Amygdala (tissue), 56 donors: ENCODE data around the gene DIPK1B.
A peak's percentile ranks its signal among the peaks of the same experiment; 100 is the strongest.
"Not testable (repeated sequence)": the region's sequence is repeated elsewhere in the genome, so short reads cannot be mapped to it uniquely, and the experiment has no call there.

ENCODE experiments used
- DNase-seq, 56 donors: peaks; one replicate each; lab custom pipeline; 2025; lab: John Stamatoyannopoulos, UW

Gene DIPK1B

DNA sequence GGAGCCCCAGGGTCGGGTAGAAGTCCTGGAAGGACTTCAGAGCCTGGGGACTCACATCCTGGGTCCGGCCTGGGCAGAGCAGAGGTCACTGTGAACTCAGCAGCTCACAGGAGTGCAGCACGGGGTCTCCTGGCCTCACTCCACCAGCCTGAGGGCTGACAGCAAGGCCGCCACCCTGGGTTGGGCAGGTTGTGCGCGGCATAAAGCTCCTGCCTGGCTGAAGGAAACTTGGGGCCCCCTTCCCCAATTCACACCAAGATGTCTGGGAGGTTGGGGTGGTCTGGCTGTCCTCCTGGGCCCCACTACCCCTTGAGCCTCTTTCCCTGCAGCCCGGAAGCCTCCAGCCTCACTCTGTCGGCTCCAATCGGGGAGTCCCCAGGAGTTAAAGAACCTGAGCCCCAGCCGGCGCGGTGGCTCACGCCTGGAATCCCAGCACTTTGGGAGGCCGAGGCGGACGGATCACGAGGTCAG is 49.9 kb downstream of the DIPK1B start:
- no peak for DNase-seq

DNA sequence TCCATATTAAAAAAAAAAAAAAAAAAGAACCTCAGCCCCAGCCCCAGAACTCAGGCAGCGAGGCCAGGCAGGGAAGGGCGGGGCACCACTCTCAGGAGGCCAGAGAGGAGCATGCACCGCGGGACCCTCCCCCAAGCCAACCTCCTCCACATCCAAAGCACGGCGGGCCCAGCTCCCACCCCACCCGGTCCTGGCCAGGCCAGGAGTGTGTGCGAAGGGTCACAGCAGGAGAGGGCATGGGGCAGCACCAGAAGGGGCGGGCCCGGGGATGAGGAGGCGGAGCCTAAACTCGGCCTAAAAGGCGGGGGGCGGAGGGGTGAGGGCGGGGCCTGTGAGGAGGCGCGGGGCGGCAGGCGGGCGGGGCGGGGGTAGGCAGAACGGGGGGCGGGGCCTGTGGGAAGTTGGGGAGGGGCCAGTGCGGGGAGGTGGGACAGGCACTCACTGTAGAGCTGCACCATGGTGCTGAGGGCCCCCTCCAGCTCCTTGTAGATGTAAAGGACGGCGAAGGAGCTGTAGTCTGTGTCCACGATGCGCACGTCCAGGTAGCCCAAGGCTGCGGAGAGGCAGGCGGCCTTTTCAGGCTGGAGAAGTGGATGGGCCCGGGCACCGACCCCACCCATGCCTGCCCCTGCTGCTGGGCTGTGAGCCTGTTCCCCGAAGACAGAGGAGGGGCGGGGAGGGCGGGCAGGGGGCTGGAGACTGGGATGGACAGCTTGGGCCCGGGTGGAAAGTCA is 50.7 kb downstream of the DIPK1B start:
- DNase-seq, result no peak

DNA sequence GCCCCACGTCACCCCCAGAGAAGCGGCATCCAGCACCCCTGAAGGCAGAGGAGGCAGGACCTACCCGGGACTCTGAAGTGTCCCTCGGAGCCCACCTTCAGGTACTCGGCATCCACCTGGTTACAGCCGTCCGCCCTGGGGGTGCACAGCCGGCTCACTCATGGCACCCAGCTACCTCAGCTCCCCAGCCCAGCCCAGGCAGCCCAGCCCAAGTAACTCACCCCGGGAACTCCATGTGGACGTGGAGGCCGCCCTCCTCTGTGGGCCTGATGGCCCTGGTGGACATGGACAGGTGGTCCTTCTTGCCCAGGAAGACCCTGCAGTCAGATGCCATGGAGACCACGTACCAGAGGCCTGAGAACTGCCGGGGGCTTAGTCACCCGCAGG is 51.3 kb downstream of the DIPK1B start:
- no peak for DNase-seq

DNA sequence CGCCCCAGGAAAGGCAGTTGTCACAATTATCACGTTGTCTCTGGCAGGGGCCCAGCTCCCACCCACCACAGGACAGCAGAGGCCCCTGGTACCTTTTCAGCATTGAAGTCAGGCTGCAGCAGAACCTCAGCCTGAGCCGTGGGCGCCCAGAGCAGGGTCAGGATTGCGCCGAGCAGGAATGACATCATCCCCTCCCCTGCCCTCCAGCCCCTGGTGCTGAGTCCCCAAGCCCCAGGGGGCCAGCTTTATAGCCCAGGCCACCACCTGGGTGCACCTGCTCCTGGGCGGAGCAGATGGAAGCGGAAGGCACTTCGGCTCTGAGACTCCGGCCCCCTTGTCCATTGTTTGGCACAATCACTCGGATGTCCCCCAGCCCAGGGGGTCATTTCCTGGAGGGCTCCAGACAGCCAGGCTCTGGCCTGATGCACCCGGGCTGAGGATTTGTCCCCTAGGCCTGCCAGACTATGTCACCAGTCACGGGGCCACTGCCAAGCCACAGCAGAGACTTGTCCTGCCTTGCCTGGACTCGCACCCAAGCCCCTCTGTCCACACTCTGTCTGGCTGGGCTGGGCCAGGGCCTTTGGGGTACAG is 52.0 kb downstream of the DIPK1B start, which contains the start of gene LCN15:
Gene LCN15 (minus strand): TSS at position 218 of the 591 bp plus-strand sequence. CDS start 30 bp downstream, at position 188.
- DNase-seq, result no peak

DNA sequence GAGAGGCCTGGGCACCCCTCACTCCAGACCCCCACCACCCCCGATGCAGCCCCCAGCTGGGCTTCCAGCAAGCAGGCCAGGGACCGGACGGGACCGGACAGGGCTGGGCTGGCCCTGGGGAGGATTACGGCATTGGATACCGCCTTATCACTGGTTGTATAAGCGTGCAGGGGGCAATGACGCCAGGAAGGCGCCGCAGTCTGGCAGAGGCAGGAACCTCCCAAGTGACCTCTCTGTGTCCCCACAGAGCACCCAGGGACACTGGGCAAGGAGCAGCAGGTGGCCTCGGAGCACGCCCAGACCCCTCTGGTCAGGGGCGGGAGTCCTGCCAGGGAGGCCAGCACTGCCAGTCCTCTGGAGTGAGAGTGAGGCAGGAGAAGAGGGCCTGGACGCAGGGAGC is 52.7 kb downstream of the DIPK1B start:
- DNase-seq, result no peak

DNA sequence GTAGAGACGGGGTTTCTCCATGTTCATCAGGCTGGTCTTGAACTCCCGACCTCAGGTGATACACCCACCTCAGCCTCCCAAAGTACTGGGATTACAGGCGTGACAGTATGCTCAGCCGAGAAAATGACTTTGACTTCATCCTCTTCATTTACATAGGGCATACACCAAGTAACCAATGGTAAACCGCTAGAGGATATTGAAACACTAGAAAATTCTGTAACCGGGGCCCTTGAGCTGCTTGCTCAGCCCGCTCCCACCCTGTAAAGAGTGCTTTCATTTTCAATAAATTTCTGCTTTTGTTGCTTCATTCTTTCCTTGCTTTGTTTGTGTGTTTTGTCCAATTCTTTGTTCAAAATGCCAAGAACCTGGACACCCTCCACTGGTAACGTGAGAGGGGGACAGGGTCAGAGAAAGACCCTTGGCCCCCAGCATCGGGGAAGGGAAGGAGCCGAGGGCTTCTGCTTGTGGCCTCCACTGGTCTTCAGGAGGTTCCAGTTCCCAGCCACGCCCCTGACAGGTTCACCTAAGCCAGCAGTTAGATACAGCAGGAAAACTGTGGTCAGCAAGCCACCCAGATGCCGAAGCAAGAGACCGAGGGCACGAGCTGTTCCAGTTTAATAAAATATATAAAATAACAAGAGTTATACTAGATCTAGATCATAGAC is 53.5 kb downstream of the DIPK1B start:
- DNase-seq, result not testable (repeated sequence)

DNA sequence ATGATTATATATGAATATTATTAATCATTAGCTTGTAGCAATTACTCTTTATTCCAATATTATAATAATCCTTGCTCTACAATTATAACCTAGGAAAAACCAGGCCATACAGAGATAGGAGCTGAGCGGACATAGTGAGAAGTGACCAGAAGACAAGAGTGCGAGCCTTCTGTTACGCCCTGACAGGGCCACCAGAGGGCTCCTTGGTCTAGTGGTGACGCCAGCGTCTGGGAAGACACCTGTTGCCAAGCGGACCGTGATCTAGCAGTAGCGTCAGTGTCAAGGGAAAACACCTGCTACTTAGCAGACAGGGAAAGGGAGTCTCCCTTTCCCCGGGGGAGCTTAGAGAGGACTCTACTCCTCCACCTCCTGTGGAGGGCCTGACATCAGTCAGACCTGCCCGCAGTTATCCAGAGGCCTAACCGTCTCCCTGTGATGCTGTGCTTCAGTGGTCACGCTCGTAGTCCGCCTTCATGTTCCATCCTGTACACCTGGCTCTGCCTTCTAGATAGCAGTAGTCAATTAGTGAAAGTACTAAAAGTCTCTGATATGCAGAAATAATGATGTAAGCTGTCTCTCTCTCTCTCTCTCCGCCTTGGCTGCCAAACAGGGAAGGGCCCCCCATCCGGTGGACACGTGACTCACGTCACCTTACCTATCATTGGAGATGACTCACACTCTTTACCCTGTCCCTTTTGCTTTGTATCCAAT is 54.2 kb downstream of the DIPK1B start:
- DNase-seq, result peak in 29 of 56 donors; percentile 8 to 70 (median 42)

DNA sequence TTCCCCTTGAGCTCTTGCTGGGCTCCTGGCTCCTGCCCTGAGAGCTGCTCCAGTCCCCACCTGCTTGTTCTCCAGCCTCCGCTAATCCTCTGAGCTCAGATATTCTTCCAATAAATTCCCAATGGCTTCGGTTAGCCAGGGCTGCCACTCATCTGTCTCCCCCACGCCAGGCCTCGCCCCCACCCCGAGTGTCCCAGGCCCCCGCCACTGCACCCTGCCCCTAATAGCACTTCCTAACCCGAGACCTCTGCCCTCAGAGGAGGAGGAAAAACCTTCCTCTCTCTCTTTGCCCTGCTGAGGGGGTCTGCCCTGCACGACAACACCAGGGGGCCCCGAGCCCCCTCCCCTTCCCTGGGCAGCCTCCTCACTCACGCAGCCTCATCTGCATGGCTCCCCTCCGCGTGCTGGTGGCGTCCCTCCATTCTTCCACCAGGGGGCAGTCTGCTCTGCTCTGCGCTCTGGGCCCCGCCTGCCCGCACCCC is 57.4 kb downstream of the DIPK1B start:
- DNase-seq, result peak in 9 of 56 donors; percentile 9 to 56 (median 30)

DNA sequence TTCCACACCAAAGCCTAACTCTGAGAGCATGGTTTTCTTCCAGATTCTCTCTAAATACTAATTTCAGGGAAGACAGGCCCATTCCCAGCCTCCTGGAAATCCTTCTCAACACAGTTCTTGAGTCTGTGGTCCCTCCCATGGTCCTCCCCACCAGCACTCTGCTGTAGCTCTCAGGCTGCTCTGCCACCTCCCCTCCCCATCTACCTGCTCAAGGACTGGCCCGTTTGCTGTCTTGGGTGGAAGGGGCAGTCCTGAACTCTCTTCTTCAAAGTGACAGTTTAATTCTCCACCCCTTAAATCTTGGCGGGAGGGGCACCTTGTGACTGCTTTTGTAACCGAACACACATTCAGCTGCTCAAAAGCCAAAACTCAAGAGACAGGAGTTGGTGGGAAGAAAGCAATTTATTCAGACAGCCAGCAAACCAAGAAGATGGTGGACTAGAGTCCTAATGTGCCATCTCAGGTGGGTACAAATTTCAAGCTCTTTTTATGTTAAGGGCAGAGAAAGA is 59.6 kb downstream of the DIPK1B start:
- DNase-seq, result no peak

DNA sequence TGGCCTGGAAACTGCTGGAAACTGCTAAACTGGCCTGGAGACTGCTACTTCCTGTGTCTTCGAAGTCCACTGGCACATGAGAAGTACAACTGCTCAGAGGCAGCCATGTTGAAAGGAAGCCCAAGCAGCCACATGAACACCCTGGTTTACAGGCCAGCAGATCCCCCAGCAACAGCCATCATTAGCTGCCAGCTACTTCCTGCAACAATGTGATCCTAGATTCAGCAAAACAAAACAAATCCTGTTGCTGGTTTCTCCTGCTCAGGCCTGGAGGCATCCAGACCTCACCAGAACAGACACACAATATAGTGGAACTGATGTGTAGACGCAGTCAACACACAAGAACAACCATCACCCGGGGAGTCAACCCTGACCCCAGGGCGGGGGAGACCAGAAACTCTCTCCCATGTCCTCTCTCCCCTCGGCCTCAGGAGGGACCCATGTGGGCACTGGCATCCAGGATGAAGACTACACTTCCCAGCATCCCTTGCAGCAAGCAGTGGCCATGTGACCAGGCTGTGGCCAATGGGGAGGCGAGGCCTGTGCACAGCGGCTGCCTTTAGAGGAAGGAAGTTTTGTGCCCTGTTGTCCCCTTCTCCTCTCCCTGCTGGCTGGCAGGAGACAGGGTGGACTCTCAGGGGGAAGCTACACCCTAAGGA is 61.1 kb downstream of the DIPK1B start:
- DNase-seq, result peak in 10 of 56 donors; percentile 7 to 37 (median 19)
